ENCODE measurements around the gene ITGA4.

DNA sequence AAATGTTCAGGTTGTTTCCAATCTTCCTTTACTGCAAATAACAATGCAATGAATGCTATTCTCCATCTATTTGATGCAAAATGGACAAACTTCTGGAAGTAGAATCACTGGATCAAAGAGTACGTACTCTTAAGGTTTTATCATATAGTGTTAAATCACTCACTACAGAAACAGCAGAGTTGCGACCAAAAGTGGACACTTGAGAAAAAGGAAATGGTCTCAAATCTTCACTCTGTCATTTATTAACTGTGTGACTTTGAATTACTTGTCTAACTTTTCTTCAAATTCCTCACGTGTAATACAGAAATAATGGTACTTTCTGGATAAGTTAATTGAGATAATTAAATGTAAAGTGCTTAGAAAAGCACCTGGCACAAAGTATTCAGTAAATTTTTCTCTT, 121.6 kb downstream of the ITGA4 start:
- TF ChIP-seq, protein P1, sequence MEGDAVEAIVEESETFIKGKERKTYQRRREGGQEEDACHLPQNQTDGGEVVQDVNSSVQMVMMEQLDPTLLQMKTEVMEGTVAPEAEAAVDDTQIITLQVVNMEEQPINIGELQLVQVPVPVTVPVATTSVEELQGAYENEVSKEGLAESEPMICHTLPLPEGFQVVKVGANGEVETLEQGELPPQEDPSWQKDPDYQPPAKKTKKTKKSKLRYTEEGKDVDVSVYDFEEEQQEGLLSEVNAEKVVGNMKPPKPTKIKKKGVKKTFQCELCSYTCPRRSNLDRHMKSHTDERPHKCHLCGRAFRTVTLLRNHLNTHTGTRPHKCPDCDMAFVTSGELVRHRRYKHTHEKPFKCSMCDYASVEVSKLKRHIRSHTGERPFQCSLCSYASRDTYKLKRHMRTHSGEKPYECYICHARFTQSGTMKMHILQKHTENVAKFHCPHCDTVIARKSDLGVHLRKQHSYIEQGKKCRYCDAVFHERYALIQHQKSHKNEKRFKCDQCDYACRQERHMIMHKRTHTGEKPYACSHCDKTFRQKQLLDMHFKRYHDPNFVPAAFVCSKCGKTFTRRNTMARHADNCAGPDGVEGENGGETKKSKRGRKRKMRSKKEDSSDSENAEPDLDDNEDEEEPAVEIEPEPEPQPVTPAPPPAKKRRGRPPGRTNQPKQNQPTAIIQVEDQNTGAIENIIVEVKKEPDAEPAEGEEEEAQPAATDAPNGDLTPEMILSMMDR (IDR thresholded peaks at IDR 0.05): no peak
- TF ChIP-seq ETV6 (CRISPR knock-in tag; IDR thresholded peaks at IDR 0.05): no peak
- no peak for TF ChIP-seq CREM (CRISPR knock-in tag; IDR thresholded peaks at IDR 0.05)
- TF ChIP-seq FOXJ3 (CRISPR knock-in tag; IDR thresholded peaks at IDR 0.05; ENCODE audit: borderline replicate concordance): no peak
